NCI-H2081 (cell line): ENCODE measurements around the gene KCNH1.

Source experiments
- DNase-seq, 2 experiments: peaks; one replicate each; lab custom pipeline; 2025; lab: John Stamatoyannopoulos, UW

KCNH1 gene

GRCh38 chr1:210800301-210800700, 333.6 kb downstream of the KCNH1 start:
- DNase-seq, result peak; percentile 56 to 91

- DNase-seq, result no peak
Observed at GRCh38 chr1:210797422-210797821, 336.5 kb downstream of the KCNH1 start.

GRCh38 chr1:210796421-210796820, 337.5 kb downstream of the KCNH1 start:
- DNase-seq, result no peak

- DNase-seq, result no peak
Observed at GRCh38 chr1:210794445-210794844, 339.5 kb downstream of the KCNH1 start.

- DNase-seq, result no peak
Observed at GRCh38 chr1:210792250-210793102, 341.5 kb downstream of the KCNH1 start.

- no peak for DNase-seq
Observed at GRCh38 chr1:210790196-210790595, 343.8 kb downstream of the KCNH1 start.

- no peak for DNase-seq
Observed at GRCh38 chr1:210787800-210788199, 346.1 kb downstream of the KCNH1 start.

- no peak for DNase-seq
Observed at GRCh38 chr1:210786546-210786945, 347.4 kb downstream of the KCNH1 start.

- no peak for DNase-seq
Observed at GRCh38 chr1:210783925-210784324, 350.0 kb downstream of the KCNH1 start.

GRCh38 chr1:210781652-210782051, 352.3 kb downstream of the KCNH1 start:
- DNase-seq, result no peak

GRCh38 chr1:210779269-210779668, 354.7 kb downstream of the KCNH1 start:
- no peak for DNase-seq

GRCh38 chr1:210777914-210778313, 356.0 kb downstream of the KCNH1 start:
- no peak for DNase-seq

- DNase-seq, result no peak
Observed at GRCh38 chr1:210776712-210777111, 357.2 kb downstream of the KCNH1 start.

- no peak for DNase-seq
Observed at GRCh38 chr1:210775289-210775688, 358.7 kb downstream of the KCNH1 start.

- no peak for DNase-seq
Observed at GRCh38 chr1:210773450-210773849, 360.5 kb downstream of the KCNH1 start.

- no peak for DNase-seq
Observed at GRCh38 chr1:210771131-210771530, 362.8 kb downstream of the KCNH1 start.

- no peak for DNase-seq
Observed at GRCh38 chr1:210770396-210770984, 363.5 kb downstream of the KCNH1 start.

- DNase-seq, result peak in 1 of 2 experiments; percentile 56
Observed at GRCh38 chr1:210769473-210769872, 364.5 kb downstream of the KCNH1 start.

GRCh38 chr1:210764536-210764935, 369.4 kb downstream of the KCNH1 start:
- no peak for DNase-seq

GRCh38 chr1:210758761-210759160, 375.2 kb downstream of the KCNH1 start:
- DNase-seq, result no peak

GRCh38 chr1:210758261-210758660, 375.7 kb downstream of the KCNH1 start:
- DNase-seq, result no peak

- DNase-seq, result no peak
Observed at GRCh38 chr1:210757677-210758076, 376.3 kb downstream of the KCNH1 start.

- no peak for DNase-seq
Observed at GRCh38 chr1:210755991-210756659, 377.8 kb downstream of the KCNH1 start.
